Activated T-cell treated with anti-CD3 and anti-CD28 coated beads for 48 hours (primary cell): ENCODE measurements around the gene CFD.
"Not testable (repeated sequence)": the region's sequence is repeated elsewhere in the genome, so short reads cannot be mapped to it uniquely, and the experiment has no call there.

Experiments
- DNase-seq: peaks from one replicate; pipeline ENCODE4 v3.0.0-alpha.2; 2020; ENCODE audit warnings: low read depth

CFD gene

DNA sequence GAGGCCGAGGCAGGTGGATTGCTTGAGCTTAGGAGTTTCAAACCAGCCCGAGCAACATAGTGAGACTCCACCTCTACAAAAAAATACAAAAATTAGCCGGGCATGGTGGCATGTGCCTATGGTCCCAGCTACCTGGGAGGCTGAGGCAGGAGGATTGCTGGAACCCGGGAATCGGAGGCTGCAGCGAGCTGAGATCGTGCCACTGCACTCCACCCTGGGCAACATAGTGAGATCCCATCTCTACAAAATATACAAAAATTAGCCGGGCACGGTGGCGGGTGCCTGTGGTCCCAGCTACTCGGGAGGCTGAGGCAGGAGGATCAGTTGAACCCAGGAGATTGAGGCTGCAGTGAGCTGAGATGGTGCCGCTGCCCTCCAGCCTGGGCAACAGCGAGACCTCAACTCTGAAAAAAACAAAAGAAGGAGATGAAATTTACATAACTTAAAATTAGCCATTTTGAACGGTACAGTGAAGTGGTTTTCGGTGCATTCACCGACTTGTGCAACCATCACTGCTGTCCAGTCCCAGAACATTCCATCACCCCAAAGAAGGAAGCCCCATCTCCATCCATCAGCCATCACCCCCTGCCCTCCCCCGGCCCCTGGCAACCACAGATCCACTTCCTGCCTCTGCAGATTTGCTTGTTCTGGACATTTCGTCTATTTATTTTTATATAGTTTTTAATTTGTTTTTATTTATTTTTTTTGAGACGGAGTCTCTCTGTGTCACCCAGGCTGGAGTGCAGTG is 33.4 kb upstream of the CFD start:
- no peak for DNase-seq

GRCh38 chr19:827314-827709 is 32.2 kb upstream of the CFD start:
- DNase-seq: no peak

DNA sequence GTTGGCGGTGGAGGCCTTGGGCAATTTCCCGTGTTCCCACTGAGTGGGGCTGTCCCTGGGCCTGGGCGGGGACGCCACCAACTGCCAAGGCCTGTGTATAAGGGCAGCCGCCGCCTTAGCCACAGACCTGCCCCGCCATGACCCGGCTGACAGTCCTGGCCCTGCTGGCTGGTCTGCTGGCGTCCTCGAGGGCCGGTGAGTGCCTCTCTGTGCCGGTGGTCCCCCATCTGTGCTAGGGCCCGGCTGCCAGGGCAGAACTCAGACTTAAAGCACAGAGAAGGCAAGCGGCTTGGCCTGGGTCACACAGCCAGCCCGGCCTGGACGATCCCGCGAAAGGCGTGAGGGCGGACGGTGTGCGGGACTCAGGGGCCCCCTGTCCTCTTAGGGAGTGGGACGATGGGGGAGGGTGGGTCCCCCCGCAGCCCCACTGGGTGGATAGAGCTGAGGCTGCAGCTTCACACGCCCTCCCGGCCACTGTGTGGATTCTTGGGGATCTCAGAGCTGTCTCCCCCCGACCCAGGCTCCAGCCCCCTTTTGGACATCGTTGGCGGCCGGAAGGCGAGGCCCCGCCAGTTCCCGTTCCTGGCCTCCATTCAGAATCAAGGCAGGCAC is 31.6 kb upstream of the CFD start, which contains the start of gene AZU1:
AZU1 (plus strand) TSS at position 128 of the 612 bp plus-strand sequence; CDS start at position 138, 10 bp downstream.
- no peak for DNase-seq

DNA sequence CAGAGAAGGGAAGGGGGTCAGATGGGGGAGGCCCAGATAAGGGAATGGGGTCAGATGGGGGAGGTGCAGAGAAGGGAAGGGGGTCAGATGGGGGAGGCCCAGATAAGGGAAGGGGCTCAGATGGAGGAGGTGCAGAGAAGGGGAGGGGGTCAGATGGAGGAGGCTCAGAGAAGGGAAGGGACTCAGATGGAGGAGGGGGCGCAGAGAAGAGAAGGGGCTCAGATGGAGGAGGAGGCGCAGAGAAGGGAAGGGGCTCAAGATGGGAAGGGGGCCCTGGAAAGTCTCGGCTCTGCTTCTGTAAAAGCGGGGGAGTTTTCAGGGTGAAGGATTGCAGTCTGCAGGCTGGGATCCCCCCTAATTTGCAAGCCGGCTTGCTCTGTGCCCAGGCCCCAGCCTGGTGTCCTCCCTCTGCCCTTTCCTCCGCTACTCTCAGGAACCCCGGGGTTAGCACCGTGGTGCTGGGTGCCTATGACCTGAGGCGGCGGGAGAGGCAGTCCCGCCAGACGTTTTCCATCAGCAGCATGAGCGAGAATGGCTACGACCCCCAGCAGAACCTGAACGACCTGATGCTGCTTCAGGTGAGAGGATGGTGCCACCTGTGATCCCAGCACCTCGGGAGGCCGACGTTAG is 30.2 kb upstream of the CFD start:
- no peak for DNase-seq

DNA sequence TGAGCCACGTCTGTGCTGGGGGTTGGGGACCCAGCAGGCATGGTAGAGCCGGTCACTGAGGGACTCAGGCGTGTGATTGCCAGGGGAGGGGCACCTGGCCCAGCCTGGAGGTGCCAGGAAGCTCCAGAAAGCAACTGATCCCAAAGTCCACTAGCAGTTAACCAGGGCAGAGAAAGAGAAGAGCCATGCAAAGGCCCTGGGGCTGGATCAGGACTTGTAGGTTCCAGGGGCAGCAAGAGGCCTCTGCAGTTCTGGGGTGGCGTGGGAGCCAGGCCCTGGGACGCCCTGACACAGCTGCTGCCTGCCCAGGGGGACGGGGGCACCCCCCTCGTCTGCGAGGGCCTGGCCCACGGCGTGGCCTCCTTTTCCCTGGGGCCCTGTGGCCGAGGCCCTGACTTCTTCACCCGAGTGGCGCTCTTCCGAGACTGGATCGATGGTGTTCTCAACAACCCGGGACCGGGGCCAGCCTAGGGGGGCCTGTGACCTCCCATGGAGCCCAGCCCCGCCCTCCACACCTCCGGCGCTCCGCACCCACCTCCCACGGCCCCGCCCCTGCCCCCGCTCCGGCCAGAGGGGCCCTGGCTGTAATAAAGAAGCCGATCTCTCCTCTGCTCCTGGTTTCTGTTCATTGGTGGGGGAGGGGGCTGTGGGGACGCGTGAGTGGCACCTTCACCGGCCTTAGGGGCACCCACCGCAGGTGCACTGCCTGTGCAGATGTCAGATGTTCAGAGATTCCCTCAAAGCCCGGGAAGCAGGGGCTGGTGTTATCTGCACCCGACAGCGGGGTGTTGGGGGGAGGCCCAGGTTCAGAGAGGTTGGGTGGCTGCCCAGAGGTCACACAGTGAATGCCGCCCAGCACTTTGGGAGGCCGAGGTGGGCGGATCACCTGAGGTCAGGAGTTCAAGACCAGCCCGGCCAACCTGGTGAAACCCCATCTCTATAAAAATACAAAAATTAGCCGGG is 27.8 kb upstream of the CFD start:
- no peak for DNase-seq

- no peak for DNase-seq
Measured at GRCh38 chr19:834216-834615, 25.2 kb upstream of the CFD start.

- DNase-seq: no peak
Measured at GRCh38 chr19:835210-835810, 24.2 kb upstream of the CFD start.

GRCh38 chr19:840519-841206 is 18.8 kb upstream of the CFD start, which contains the start of gene PRTN3:
PRTN3 (plus strand) TSS chr19:840999; CDS start chr19:841009, 10 bp downstream.
- no peak for DNase-seq

DNA sequence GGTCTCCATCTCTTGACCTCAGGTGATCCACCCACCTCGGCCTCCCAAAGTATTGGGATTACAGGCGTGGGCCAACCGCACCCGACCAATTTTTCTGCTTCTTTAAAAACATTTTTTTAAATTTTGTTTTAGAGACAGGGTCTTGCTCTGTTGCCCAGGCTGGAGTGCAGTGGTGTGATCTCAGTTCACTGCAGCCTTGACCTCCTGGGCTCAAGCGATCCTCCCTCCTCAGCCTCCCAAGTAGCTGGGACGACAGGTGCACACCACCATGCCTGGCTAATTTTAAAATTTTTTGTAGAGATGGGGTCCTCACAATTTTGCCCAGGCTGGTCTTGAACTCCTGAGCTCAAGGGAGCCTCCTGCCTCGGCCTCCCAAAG is 16.7 kb upstream of the CFD start:
- DNase-seq: not testable (repeated sequence)

- DNase-seq: no peak
Measured at GRCh38 chr19:843180-843835, 16.2 kb upstream of the CFD start.

DNA sequence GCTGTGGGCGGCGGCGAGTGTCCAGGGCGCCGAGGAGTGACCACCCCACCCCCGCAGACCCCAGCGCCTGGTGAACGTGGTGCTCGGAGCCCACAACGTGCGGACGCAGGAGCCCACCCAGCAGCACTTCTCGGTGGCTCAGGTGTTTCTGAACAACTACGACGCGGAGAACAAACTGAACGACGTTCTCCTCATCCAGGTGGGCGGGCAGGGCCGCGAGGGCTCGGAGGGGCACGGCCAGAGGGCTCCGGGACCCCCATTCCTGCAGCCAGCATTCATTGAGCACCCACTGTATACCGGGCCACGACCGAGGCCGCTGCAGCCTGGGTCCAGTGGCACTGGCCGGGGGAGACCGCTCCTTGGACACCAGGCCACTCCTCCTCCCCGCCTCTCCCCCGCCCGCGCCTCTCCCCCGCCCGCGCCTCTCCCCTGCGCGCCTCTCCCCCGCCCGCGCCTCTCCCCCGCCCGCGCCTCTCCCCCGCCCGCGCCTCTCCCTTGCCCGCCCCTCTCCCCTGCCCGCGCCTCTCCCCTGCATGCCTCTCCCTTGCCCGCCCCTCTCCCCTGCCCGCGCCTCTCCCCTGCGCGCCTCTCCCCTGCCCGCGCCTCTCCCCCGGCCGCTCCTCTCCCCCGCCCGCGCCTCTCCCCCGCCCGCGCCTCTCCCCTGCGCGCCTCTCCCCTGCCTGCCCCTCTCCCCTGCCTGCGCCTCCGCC is 15.5 kb upstream of the CFD start:
- no peak for DNase-seq

- DNase-seq: no peak
Measured at GRCh38 chr19:844546-844971, 14.9 kb upstream of the CFD start.

DNA sequence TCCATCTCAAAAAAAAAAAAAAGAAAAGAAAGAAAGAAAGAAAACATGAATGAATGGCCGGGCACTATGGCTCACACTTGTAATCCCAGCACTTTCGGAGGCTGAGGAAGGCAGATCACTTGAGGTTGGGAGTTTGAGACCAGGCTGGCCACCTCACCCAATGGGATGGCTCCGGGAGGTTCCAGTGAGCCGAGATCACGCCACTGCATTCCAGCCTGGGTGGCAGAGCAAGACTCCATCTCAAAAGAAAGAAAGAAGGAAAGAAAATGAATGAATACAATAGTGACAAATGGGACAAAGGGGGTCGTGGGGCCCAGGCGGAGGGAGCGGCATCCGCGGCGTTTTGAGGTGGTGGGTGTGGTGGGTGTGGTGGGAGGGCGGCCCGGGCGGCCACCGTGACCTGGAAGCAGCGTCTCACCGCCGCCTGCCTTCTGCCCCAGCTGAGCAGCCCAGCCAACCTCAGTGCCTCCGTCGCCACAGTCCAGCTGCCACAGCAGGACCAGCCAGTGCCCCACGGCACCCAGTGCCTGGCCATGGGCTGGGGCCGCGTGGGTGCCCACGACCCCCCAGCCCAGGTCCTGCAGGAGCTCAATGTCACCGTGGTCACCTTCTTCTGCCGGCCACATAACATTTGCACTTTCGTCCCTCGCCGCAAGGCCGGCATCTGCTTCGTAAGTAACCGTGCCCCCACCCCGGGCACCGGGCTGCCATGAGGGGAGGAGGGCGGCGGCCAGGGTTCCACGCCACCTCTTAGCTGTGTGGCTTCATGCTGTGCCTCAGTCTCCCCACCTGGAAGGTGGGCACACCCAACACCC is 13.6 kb upstream of the CFD start:
- DNase-seq: no peak

DNA sequence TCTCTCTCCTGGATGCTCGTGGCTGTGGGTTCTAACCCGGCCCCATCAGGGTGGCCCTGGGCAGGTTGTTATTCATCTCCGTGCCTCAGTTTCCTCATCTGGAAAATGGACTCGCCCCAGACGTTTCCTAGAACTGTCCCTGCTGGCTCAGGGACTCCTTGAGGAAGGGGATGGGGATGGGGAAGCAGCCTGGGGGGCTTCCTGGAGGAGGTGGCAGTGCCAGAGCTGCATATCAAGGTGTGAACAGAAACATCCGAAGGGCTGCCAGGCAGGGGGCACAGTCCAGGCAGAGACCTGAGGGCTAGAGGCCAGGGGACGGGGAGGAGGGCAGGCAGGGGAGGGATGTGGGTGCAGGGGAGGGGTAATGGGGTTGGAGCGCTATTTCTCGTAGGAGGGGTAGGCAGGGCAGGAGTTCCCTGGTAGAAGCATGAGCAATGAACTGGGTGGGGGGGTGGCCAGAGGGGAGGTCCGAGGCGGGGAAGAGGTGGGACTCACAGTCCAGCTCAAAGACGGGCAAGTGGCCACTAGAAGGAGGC is 11.0 kb upstream of the CFD start:
- DNase-seq: no peak

DNA sequence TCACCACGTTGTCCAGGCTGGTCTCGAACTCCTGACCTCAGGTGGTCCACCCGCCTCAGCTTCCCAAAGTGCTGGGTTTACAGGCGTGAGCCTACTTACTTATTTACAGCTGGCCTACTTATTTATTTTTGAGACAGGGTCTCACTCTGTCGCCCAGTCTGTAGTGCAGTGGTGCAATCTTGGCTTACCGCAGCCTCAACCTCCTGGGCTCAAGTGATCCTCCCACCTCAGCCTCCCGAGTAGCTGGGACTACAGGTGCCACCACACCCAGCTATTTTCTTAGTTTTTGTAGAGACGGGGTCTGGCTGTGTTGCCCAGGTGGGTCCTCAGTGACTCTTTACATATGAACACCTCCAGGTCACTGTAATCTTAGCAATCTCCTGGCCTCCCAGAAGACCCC is 10.3 kb upstream of the CFD start:
- not testable (repeated sequence) for DNase-seq

- no peak for DNase-seq
Measured at GRCh38 chr19:850221-850978, 9.1 kb upstream of the CFD start.

DNA sequence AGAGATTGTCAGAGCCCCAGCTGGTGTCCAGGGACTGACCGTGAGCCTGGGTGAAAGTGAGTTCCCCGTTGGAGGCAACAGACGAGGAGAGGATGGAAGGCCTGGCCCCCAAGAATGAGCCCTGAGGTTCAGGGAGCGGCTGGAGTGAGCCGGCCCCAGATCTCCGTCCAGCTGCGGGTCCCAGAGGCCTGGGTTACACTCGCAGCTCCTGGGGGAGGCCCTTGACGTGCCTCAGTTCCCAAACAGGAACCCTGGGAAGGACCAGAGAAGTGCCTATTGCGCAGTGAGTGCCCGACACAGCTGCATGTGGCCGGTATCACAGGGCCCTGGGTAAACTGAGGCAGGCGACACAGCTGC is 8.5 kb upstream of the CFD start:
- no peak for DNase-seq
